Measurements from ENCODE around the gene HSPB1. TPM values are rescaled to one million over a fixed set of nuclear protein-coding genes. Genes with fewer than 3 reads are reported as not detected.
"Not testable (repeated sequence)": the region's sequence is repeated elsewhere in the genome, so short reads cannot be mapped to it uniquely, and the experiment has no call there.

The HSPB1 gene
- polyA plus RNA-seq, 1 donor = 204 TPM

DNA sequence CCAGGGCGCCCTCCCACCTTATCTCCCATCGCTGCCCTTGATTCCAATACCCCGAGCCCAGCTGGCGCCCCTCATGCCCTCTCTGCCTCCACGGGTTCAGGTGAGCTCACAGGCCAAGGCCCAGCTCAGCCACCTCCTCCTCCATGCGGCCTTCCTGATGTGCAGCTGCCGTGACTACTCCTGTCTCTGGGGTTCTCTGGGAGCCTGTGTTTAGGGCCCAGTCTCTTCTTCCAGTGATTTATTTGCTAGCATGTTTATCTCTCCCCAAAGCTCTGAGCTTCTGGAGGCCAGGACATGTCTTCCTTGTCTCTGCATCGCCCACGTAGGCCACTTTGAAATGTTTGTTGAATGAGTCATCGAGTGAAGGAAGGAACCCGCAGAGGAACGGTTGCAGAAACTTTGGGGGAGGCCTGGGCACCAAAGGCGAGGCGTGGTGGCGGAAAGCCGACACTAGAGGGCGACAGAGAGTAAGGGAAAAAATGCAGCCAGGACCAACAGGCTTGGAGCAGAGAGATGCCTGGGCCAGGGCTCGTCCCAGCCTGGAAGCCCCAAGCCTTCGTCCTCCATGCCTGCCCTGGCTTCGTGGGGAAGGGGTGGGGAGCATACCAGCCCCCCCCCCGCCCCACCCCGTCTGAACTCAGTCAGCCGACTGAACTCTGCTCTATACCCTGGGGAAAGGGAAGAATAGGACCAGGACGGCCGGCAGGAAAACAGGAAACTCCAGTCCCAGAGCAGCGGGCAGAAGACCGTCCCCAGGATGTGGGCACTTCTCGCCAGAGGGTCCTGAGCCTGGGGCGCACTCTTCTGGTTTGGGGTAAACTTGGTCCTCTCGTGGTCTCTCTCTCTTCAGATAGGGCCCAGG, 10.9 kb upstream of the HSPB1 start:
- peak; percentile 81 to 85 for DNase-seq
- Histone ChIP-seq H3K9me3 (ENCODE audit: control insufficient read depth, low read depth, low read length) (no peaks in the 10 kb centered on the region), H3K4me3 (ENCODE audit: low read length) (peak overlapping the region; percentile 38), H3K27ac (ENCODE audit: low read length) (peak overlapping the region; percentile 79), H3K27me3 (ENCODE audit: control insufficient read depth, insufficient read depth, low read length) (no peaks in the 10 kb centered on the region), H3K4me1 (ENCODE audit: control insufficient read depth, insufficient read depth, low read length) (peaks cover 16% of the 10 kb centered on the region), H3K36me3 (ENCODE audit: control insufficient read depth, insufficient read depth, low read length) (no peaks in the 10 kb centered on the region)
- WGBS (ENCODE audit: insufficient coverage, low lambda C conversion rate) = no CpG with 5 or more reads among the region's 30 CpGs

DNA sequence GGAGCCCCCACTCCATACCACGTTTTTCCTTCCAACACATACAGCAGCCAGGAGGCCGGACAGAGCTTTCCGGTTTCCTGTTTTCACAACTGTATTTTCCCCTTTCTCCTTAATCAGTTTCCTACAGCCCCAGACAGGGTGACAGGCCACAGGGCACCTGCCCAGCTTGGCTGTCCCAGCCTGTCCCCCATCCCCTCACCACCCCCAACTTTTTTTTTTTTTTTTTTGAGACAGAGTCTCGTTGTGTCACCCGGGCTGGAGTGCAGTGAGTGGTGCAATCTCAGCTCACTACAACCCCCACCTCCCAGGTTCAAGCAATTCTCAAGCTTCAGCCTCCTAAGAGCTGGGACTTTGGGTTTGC, 10.3 kb upstream of the HSPB1 start:
- H3K27me3 ChIP-seq (ENCODE audit: control insufficient read depth, insufficient read depth, low read length) = no peaks in the 10 kb centered on the region
- H3K36me3 ChIP-seq (ENCODE audit: control insufficient read depth, insufficient read depth, low read length) = no peaks in the 10 kb centered on the region
- H3K9me3 ChIP-seq (ENCODE audit: control insufficient read depth, low read depth, low read length) = no peaks in the 10 kb centered on the region
- DNase-seq = no peak
- no CpG with 5 or more reads among the region's 5 CpGs for WGBS (ENCODE audit: insufficient coverage, low lambda C conversion rate)
- peak overlapping the region; percentile 79 for H3K27ac ChIP-seq (ENCODE audit: low read length)
- H3K4me3 ChIP-seq (ENCODE audit: low read length) = peak overlapping the region; percentile 38
- peaks cover 22% of the 10 kb centered on the region for H3K4me1 ChIP-seq (ENCODE audit: control insufficient read depth, insufficient read depth, low read length)

DNA sequence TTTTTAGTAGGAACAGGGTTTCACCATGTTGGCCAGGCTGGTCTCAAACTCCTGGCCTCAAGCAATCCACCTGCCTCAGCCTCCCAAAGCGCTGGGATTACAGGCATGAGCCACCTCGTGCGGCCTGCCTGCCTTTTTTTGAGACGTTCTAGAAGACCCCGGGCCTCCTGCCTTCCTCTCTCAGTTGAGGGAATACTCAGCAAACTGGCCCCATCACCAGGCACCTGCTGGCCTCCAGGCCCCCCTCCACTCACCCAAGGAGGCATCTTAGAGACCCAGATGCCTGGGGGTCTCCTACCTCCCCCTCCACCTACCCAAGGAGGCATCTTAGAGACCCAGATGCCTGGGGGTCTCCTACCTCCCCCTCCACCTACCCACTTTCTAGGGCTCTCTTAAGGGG, 9.6 kb upstream of the HSPB1 start:
- H3K9me3 ChIP-seq (ENCODE audit: control insufficient read depth, low read depth, low read length); H3K27ac ChIP-seq (ENCODE audit: low read length); H3K4me3 ChIP-seq (ENCODE audit: low read length); DNase-seq; H3K27me3 ChIP-seq (ENCODE audit: control insufficient read depth, insufficient read depth, low read length); H3K36me3 ChIP-seq (ENCODE audit: control insufficient read depth, insufficient read depth, low read length): not testable (repeated sequence)
- peaks cover 29% of the 10 kb centered on the region for H3K4me1 ChIP-seq (ENCODE audit: control insufficient read depth, insufficient read depth, low read length)
- WGBS (ENCODE audit: insufficient coverage, low lambda C conversion rate) = no CpG with 5 or more reads among the region's 5 CpGs

DNA sequence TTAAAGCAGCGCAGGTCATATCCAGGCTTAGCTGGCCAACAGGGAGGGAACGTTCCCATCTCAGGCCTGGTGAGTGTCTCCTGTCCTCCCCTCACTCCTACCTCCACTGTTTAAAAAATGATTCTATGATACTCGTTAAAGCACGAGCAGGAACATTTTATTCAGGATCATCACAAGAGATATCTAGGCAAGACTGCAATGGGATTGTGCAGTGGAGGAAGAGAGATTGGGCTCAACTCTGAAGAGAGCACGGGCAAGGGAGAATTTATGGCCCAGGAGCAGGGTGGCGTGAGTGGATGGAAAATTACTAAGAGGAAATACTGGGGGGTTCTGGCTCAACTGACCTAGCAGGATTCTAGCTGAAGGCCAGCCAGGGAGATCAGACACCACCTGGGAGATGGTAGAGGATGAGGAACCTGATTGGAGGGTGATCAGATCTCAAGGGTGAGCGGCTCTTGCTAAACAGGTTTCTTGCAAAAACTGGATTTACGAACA, 9.0 kb upstream of the HSPB1 start:
- H3K36me3 ChIP-seq (ENCODE audit: control insufficient read depth, insufficient read depth, low read length) = no peaks in the 10 kb centered on the region
- H3K4me3 ChIP-seq (ENCODE audit: low read length) = no peak overlapping the region
- no peak for DNase-seq
- H3K27me3 ChIP-seq (ENCODE audit: control insufficient read depth, insufficient read depth, low read length) = no peaks in the 10 kb centered on the region
- no peak overlapping the region for H3K27ac ChIP-seq (ENCODE audit: low read length)
- no peaks in the 10 kb centered on the region for H3K9me3 ChIP-seq (ENCODE audit: control insufficient read depth, low read depth, low read length)
- no CpG with 5 or more reads among the region's 8 CpGs for WGBS (ENCODE audit: insufficient coverage, low lambda C conversion rate)
- H3K4me1 ChIP-seq (ENCODE audit: control insufficient read depth, insufficient read depth, low read length) = peaks cover 29% of the 10 kb centered on the region

DNA sequence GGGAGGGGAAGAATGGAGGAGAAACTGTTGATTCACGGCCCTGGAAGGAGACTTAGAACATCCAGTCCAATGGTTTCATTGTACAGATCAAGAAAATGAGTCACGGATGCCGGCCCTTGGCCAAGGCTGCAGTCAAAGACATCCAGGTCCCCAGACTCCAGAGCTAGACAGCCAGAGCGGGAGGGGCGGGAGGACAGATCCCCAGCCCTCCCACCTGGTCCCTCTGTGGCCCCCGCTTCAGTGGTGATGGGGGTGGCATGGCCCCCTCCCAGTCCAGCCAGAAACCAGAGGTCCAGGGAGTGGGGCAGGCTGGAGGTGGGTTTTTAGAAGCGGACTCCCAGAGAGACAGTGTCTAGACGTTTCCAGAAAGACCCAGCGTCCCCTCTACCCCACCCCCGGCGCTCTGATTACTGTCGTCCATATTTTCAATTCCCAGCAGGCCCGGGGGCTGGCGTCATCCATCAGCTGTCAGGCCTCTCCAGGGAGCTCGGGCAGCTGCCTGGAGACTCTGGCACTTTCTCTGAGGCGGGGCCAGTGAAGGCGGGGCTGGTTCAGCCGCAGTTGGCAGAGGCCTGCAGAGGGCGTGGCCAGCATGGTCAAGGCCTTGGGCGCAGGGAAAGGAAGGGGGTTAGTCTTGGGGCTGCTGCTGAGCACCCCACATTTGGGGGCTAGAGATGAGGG, 8.0 kb upstream of the HSPB1 start:
- no CpG with 5 or more reads among the region's 20 CpGs for WGBS (ENCODE audit: insufficient coverage, low lambda C conversion rate)
- DNase-seq = peak; percentile 89 to 92
- Histone ChIP-seq H3K4me1 (ENCODE audit: control insufficient read depth, insufficient read depth, low read length) (peaks cover 29% of the 10 kb centered on the region), H3K9me3 (ENCODE audit: control insufficient read depth, low read depth, low read length) (no peaks in the 10 kb centered on the region), H3K27ac (ENCODE audit: low read length) (peak overlapping the region; percentile 59), H3K27me3 (ENCODE audit: control insufficient read depth, insufficient read depth, low read length) (no peaks in the 10 kb centered on the region), H3K4me3 (ENCODE audit: low read length) (no peak overlapping the region), H3K36me3 (ENCODE audit: control insufficient read depth, insufficient read depth, low read length) (no peaks in the 10 kb centered on the region)

DNA sequence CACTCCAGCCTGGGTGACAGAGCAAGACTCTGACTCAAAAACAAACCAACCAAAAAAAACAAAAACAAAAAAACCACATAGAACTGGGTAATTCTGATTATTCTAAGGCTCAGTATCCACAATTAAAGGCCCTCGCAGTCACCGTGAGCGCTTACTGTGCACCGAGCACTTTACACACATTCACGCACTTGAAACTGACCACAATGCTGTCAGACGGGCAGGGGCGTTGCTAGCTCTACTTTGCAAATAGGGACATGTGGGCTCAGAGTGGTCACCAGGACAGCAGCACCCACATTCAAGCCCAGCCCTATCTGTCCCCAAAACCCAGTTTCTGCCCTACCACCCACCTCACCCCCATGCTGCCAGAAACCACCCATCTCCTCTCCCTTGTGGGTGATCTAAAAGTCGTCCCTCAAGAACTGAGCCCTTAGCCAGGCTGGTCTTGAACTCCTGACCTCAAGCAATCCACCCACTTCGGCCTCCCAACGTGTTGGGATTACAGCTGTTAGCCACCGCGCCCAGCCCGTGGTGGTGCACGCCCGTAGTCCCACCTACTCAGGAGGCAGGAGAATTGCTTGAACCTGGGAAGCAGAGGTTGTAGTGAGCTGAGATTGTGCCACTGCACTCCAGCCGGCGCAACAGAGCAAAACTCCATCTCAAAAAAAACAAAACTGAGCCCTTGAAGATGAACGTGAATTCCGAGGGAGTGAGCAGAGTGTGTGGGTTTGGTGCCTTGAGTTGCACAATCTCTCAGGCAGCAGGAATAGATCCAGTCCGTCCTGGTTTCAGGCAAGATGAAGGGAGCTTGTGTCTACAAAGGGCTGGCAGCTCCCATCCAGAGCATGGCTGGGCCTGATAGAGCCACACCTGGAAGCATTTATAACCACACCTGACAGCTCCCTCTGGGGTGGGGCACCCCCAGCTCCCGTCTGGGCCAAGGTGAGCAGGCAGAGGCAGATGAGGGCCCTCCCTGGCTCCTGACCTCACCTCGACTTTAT, 5.4 kb upstream of the HSPB1 start:
- DNase-seq = peak; percentile 91 to 94
- no peaks in the 10 kb centered on the region for H3K27me3 ChIP-seq (ENCODE audit: control insufficient read depth, insufficient read depth, low read length)
- 28% methylated on average over 4 of the region's 22 CpGs for WGBS (ENCODE audit: insufficient coverage, low lambda C conversion rate)
- no peaks in the 10 kb centered on the region for H3K36me3 ChIP-seq (ENCODE audit: control insufficient read depth, insufficient read depth, low read length)
- peaks cover 24% of the 10 kb centered on the region for H3K4me1 ChIP-seq (ENCODE audit: control insufficient read depth, insufficient read depth, low read length)
- H3K27ac ChIP-seq (ENCODE audit: low read length) = peak overlapping the region; percentile 55
- no peak overlapping the region for H3K4me3 ChIP-seq (ENCODE audit: low read length)
- H3K9me3 ChIP-seq (ENCODE audit: control insufficient read depth, low read depth, low read length) = no peaks in the 10 kb centered on the region

DNA sequence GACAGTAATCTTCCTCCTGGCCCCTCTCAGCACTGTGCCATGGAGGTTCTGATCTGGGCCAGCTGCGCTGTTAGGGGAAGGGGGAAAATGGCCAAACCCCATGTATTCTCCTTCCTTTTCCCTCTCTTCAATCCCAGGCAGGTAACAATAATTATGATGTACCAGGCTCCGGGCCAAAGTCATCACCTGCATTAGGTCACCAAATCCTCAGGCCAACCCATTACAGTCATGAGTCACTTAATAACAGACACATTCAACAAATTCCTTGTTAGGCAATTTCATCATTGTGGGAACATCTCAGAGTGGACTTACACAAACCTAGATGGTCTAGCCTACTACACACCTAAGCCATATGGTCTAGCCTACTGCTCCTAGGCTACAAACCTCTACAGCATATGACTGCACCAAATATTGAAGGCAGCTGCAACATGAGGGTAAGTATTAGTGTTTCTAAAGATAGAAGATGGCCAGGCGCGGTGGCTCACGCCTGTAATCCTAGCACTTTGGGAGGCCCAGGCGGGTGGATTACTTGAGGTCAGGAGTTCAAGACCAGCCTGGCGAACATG, 2.2 kb upstream of the HSPB1 start:
- H3K4me1 ChIP-seq (ENCODE audit: control insufficient read depth, insufficient read depth, low read length) = peaks cover 21% of the 10 kb centered on the region
- peak in 1 of 2 donors; percentile 49 for DNase-seq
- peaks cover 7% of the 10 kb centered on the region for H3K27me3 ChIP-seq (ENCODE audit: control insufficient read depth, insufficient read depth, low read length)
- H3K9me3 ChIP-seq (ENCODE audit: control insufficient read depth, low read depth, low read length) = peaks cover 2% of the 10 kb centered on the region
- WGBS (ENCODE audit: insufficient coverage, low lambda C conversion rate) = no CpG with 5 or more reads among the region's 7 CpGs
- no peak overlapping the region for H3K27ac ChIP-seq (ENCODE audit: low read length)
- no peak overlapping the region for H3K4me3 ChIP-seq (ENCODE audit: low read length)
- peaks cover 6% of the 10 kb centered on the region for H3K36me3 ChIP-seq (ENCODE audit: control insufficient read depth, insufficient read depth, low read length)

DNA sequence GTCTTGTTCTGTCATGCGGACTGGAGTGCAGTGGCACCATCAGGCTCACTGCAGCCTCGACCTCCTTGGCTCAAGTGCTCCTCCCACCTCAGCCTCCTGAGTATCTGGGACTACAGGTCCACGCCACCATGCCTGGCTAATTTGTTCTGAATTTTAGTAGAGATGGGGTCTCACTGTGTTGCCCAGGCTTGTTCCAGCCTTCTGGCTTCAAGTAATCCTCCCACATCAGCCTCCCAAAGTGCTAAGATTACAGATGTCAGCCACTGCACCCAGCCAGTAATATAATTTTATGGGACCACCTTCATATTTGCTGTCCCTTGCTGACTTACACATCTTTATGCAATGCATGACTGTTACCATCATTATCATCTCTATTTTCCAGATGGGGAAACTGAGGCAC, 1.5 kb upstream of the HSPB1 start:
- no peak overlapping the region for H3K4me3 ChIP-seq (ENCODE audit: low read length)
- no CpG with 5 or more reads among the region's 3 CpGs for WGBS (ENCODE audit: insufficient coverage, low lambda C conversion rate)
- no peak for DNase-seq
- peaks cover 6% of the 10 kb centered on the region for H3K36me3 ChIP-seq (ENCODE audit: control insufficient read depth, insufficient read depth, low read length)
- H3K9me3 ChIP-seq (ENCODE audit: control insufficient read depth, low read depth, low read length) = peaks cover 2% of the 10 kb centered on the region
- H3K27me3 ChIP-seq (ENCODE audit: control insufficient read depth, insufficient read depth, low read length) = peaks cover 7% of the 10 kb centered on the region
- H3K4me1 ChIP-seq (ENCODE audit: control insufficient read depth, insufficient read depth, low read length) = peaks cover 21% of the 10 kb centered on the region
- no peak overlapping the region for H3K27ac ChIP-seq (ENCODE audit: low read length)

DNA sequence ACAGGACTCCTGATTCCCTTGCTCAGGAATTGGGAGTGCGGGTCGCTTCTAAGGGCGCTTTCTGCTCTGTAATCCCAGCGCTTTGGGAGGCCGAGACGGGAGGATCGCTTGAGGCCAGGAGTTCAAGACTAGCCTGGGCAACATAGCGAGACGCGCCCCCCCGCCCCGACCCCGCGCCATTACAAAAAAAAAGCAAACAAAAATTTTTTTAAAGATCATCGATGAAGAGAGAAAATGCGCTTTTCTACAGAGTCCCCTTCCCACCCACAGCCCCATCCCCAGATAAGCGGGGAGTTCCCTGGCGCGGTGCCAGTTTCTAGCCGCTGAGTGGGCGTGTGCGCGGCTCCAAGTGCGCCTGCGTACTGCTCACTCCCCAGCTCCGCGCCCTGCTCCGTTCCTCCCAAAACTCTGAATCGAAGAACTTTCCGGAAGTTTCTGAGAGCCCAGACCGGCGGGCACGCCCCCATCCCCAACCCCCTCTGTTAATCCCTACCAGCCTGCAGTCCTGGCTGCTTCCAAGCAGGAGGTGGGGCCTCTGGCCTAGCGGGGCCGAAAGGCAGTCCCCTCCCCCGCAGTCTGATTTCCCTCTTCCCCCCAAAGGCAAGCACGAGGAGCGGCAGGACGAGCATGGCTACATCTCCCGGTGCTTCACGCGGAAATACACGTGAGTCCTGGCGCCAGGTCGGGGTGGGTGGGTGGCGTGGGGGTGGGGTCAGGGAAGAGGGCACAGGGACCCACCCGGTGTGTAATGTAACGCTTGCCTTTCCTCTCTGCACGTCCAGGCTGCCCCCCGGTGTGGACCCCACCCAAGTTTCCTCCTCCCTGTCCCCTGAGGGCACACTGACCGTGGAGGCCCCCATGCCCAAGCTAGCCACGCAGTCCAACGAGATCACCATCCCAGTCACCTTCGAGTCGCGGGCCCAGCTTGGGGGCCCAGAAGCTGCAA, 1.0 kb downstream of the HSPB1 start:
- H3K4me3 ChIP-seq (ENCODE audit: low read length) = peak overlapping the region; percentile 84
- H3K36me3 ChIP-seq (ENCODE audit: control insufficient read depth, insufficient read depth, low read length) = peaks cover 6% of the 10 kb centered on the region
- H3K9me3 ChIP-seq (ENCODE audit: control insufficient read depth, low read depth, low read length) = peaks cover 2% of the 10 kb centered on the region
- H3K27ac ChIP-seq (ENCODE audit: low read length) = peak overlapping the region; percentile 85
- peak; percentile 74 to 83 for DNase-seq
- no CpG with 5 or more reads among the region's 56 CpGs for whole genome bisulfite sequencing (ENCODE audit: insufficient coverage, low lambda C conversion rate)
- H3K4me1 ChIP-seq (ENCODE audit: control insufficient read depth, insufficient read depth, low read length) = peaks cover 9% of the 10 kb centered on the region
- H3K27me3 ChIP-seq (ENCODE audit: control insufficient read depth, insufficient read depth, low read length) = peaks cover 7% of the 10 kb centered on the region
